GM19324 (cell line): ENCODE results near the gene EPO.
"Not testable (repeated sequence)": the region's sequence is repeated elsewhere in the genome, so short reads cannot be mapped to it uniquely, and the experiment has no call there.

ENCODE experiments used
- ATAC-seq: cut with Tn5 transposase; IDR thresholded peaks from one replicate; pipeline ENCODE4 v1.9.1; 2021; ENCODE audit warnings: mild to moderate bottlenecking, moderate library complexity; ENCODE audit not compliant: unreplicated experiment, low FRiP score

The EPO gene

GRCh38 chr7:100731937-100732636 lies 11.8 kb downstream of the EPO start:
- ATAC-seq, result no peak

- ATAC-seq, result no peak
Observed at GRCh38 chr7:100735730-100736129, 15.5 kb downstream of the EPO start.

GRCh38 chr7:100736671-100737070 lies 16.4 kb downstream of the EPO start:
- ATAC-seq, result no peak

GRCh38 chr7:100739934-100740333 lies 19.7 kb downstream of the EPO start:
- ATAC-seq, result no peak

- ATAC-seq, result no peak
Observed at GRCh38 chr7:100744605-100745004, 24.3 kb downstream of the EPO start.

GRCh38 chr7:100745184-100745583 lies 24.9 kb downstream of the EPO start:
- ATAC-seq, result no peak

GRCh38 chr7:100752994-100753393 lies 32.7 kb downstream of the EPO start:
- no peak for ATAC-seq

- ATAC-seq, result no peak
Observed at GRCh38 chr7:100753750-100754149, 33.5 kb downstream of the EPO start.

GRCh38 chr7:100759357-100760171 lies 39.3 kb downstream of the EPO start:
- no peak for ATAC-seq

GRCh38 chr7:100762841-100763240 lies 42.6 kb downstream of the EPO start:
- ATAC-seq, result not testable (repeated sequence)

GRCh38 chr7:100763556-100764140 lies 43.4 kb downstream of the EPO start:
- no peak for ATAC-seq

GRCh38 chr7:100764841-100765240 lies 44.6 kb downstream of the EPO start:
- no peak for ATAC-seq

GRCh38 chr7:100765250-100765649 lies 45.0 kb downstream of the EPO start:
- no peak for ATAC-seq

- ATAC-seq, result no peak
Observed at GRCh38 chr7:100768784-100769183, 48.5 kb downstream of the EPO start.
